ENCODE measurements around the gene RPS6KA4. TPM values are rescaled to one million over a fixed set of nuclear protein-coding genes. Genes with fewer than 3 reads are reported as not detected.

RPS6KA4 gene
- total RNA-seq, 1 experiment from 2014 or later, result 94.2 TPM

DNA sequence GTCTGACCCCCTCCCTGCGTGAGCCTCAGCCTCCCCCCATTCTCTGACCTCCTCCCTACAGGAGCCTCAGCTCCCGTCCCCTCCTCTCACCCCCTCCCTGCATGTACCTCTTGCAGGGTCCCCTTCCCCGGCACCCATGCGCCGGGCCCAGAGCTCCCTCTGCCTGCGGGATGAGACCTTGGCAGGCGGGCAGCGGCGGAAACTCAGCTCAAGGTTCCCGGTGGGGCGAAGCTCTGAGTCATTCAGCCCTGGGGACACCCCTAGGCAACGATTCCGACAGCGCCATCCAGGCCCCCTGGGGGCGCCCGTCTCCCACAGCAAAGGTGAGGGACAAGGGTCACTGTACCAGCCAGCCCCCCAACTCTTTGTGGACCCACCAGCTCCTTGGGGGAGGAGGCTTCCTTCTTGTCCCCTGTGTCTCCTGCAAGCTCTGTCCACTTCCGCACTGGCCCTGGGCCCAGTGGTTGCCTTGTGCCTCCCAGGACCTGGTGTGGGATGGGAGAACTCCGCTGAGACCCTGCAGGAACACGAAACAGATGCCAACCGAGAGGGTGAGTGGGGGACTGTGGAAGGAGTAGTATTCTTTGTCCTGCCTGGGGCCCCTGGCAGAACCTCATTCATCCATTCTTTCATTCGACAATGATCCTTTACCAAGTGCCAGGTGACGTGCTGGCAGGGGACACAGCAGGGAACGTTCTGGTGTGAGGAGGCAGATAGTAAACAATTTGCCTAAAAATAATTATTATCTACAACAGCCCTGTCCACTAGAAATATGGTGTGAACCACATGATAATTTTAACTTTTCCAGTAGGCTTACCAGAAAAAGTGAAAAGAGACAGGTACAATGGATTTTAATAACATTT lies 3.7 kb upstream of the RPS6KA4 start:
- H3K9me3 ChIP-seq, result no peaks in the 10 kb centered on the region
- H3K27me3 ChIP-seq, result no peaks in the 10 kb centered on the region
- H3K36me3 ChIP-seq, result no peaks in the 10 kb centered on the region
- DNase-seq, result peak; percentile 89
- peak overlapping the region; percentile 31 for H3K4me3 ChIP-seq

DNA sequence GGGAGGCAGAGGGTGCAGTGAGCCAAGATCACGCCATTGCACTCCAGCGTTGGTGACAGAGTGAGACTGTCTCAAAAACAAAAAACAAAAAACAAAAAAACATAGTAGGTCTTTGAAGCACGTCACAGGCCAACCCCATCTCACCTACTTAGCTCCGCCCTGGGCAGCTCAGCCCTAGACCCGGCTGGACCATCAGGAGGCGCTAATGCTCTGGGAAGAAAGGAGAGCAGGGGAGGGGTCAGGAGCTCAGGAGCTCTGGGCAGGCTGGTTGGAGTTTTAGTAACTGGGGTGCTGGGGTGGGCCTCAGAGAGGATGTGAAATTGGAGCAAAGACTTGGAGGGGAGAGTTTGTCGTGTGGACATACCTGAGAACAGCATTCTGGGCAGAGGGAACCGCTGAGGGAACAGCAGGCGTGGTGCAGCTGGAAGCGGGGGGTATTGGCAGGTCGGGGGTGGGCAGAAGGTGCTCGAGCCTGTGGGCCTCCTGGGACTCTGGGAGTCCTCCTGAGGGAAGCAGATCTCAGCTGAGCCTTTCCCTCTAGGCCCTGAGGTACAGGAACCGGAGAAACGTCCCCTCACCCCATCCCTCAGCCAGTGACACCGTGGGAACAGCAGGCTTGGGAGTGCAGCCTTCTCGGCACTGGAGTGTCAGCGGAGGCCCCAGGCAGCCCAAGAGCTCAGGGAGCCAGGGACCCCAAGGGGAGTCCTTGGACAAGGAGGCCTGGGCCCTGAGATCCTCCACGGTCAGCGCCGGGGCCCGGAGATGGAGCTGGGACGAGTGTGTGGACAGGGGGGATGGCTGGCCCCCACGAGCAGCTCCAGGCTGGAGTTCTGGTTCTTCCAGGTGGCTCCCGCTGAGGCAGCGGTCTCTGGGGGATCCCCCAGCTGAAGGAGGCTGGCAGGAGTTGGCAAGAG lies 2.2 kb upstream of the RPS6KA4 start:
- Histone ChIP-seq H3K4me3 (no peak overlapping the region), H3K36me3 (peaks cover 14% of the 10 kb centered on the region), H3K27me3 (no peaks in the 10 kb centered on the region), H3K9me3 (no peaks in the 10 kb centered on the region)
- DNase-seq, result peak; percentile 53

DNA sequence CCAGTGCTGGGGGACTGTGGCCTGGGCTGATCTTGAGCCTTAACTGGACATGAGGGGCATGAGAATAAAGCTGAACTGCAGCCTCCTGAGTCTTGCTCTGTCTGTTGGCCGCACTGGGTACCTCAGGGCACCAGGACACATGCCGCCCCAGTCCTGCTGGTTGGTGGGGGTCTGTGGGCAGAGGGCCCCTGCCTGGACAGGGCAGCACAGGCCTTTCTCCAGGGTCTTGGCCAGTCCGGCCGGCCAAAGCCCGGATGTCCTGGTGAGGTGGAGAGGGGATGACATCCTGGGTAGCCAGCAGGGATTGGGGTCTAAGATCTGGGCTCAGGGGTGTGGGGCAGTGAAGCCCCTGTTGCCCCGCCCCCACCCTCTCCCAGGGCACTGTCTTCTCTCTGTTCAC lies 1.5 kb upstream of the RPS6KA4 start:
- peaks cover 19% of the 10 kb centered on the region for H3K36me3 ChIP-seq

DNA sequence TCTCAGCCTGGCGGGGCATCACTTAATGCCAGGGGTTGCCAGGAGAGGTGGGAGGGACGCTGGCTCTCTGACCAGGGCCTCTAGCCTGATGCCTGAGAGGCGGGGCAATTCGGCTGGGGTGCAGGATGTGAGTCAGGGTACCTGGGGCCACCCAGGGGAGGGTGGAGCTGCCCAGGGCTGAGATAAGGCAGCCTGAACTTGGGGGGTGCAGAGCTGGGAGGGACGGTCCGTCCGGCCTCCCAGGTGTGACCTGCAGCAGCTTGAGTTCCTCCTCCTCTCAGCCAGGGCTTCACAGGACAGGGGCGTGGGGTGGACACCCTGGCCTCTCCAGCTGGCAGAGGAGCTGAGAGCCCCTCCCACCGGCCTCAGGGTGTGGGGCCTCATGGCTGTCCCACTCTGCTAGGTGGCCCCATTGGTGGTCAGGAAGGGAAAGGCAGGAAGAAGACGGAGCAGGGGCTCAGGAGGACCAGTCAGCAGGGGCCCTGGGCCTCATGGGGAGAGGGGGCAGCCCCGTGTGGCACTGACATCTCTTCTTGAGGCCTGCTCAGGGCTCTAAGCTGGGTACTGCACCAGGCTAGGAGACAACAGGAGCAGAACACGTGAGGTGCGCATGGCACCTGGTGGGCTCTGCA lies 942 bp upstream of the RPS6KA4 start:
- no peaks in the 10 kb centered on the region for H3K9me3 ChIP-seq
- peak overlapping the region; percentile 88 for H3K4me3 ChIP-seq
- peaks cover 21% of the 10 kb centered on the region for H3K36me3 ChIP-seq
- peak; percentile 54 for DNase-seq
- H3K27me3 ChIP-seq, result no peaks in the 10 kb centered on the region

More for the DNA sequence above, 1.5 kb upstream of the RPS6KA4 start:
- Histone ChIP-seq H3K4me3 (no peak overlapping the region), H3K9me3 (no peaks in the 10 kb centered on the region), H3K27me3 (no peaks in the 10 kb centered on the region)
- no peak for DNase-seq

DNA sequence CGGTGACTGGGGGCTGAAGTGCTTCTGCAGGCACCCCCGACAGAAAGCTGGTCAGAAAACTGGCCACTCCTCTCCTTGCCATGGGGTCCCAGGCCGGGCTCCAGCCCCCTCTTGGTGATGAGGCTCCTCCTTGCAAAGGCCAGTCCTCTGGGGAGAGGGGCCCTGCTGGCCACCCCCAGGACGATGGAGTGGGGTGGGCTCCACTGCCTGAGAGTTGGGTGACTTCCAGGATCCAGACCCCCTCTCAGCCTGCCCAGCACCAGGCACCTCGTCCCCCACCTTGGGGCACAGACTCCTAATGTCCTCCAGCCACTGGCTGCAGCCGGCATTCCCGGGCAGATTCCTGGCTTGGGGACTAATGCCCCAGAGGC lies 441 bp upstream of the RPS6KA4 start:
- DNase-seq, result no peak
- Histone ChIP-seq H3K4me3 (peak overlapping the region; percentile 88), H3K9me3 (no peaks in the 10 kb centered on the region), H3K36me3 (peaks cover 23% of the 10 kb centered on the region), H3K27me3 (no peaks in the 10 kb centered on the region)

DNA sequence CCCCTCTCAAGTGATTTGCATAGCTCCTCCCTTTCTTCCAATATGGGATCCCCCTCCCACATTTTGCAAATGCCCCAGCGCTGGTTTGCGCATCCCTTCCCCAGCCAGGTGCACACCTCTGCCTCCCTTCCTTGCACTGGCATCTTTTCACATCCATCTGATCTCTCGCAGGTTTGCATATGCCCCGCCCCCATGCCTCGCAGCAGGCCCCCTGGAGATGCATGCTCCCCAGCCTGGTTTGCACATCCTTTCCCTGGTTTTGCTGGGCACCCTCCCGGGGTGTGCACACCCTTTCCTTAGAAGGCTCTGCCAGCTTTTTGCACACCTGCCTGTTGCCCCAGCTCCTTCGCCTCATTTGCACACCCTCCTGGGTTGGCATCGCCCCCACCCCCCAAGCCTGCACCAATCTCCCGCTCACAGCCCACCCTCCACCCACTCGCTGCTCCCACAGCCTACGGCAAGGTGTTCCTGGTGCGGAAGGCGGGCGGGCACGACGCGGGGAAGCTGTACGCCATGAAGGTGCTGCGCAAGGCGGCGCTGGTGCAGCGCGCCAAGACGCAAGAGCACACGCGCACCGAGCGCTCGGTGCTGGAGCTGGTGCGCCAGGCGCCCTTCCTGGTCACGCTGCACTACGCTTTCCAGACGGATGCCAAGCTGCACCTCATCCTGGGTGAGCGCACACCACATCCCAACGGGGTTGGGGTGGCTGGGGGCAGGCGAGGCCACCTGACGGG lies 917 bp downstream of the RPS6KA4 start:
- DNase-seq, result no peak
- Histone ChIP-seq H3K4me3 (peak overlapping the region; percentile 88), H3K36me3 (peaks cover 26% of the 10 kb centered on the region), H3K27me3 (no peaks in the 10 kb centered on the region), H3K9me3 (no peaks in the 10 kb centered on the region)

DNA sequence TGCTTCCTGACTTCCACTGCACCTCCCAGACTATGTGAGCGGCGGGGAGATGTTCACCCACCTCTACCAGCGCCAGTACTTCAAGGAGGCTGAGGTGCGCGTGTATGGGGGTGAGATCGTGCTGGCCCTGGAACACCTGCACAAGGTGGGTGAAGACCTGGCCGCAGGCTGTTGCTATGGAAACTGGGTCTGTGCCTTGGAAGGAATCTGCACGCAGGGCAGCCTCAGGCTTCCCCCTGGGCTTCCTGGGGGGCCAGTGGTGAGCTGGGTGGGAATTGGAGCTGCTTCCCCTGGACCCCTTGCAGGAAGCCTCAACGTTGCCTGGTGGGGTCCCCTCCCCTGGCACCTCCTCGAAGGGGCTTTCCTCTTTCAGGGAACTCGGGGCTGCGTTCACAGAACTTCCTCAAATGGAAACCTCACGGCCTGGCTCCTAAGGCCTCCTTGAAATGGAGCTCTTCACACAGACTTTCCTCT lies 1.5 kb downstream of the RPS6KA4 start:
- Histone ChIP-seq H3K27me3 (no peaks in the 10 kb centered on the region), H3K9me3 (no peaks in the 10 kb centered on the region), H3K4me3 (no peak overlapping the region), H3K36me3 (peaks cover 32% of the 10 kb centered on the region)
- DNase-seq, result no peak

DNA sequence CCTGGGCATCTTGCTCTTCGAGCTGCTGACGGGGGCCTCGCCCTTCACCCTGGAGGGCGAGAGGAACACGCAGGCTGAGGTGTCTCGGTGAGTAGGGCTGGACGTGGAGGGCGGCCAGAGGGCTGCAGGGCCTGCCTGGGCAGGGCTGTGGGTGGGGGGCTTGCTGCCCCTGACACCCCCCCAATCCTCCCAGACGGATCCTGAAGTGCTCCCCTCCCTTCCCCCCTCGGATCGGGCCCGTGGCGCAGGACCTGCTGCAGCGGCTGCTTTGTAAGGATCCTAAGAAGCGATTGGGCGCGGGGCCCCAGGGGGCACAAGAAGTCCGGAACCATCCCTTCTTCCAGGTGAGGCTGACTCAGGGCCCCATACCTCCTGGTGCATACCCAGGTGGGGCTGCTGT lies 2.7 kb downstream of the RPS6KA4 start:
- Histone ChIP-seq H3K4me3 (no peak overlapping the region), H3K36me3 (peaks cover 38% of the 10 kb centered on the region), H3K9me3 (no peaks in the 10 kb centered on the region), H3K27me3 (no peaks in the 10 kb centered on the region)
- DNase-seq, result no peak

DNA sequence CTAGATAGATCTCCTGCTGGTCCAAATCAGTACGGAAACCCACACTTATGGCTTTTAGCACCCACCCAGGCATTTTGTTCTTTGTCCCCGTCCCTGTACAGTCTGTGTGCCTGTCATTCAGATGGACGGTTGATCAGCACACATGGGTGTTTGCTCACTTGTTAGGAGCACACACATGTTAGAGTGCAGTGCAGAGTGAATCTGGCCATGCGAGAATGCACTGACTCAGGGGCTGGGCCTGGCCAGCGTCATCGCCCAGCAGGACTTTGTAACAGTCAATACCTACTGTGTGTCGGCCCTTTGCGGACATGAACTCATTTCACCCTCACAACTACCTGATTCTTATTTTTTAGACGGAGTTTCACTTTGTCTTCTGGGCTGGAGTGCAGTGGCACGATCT lies 3.4 kb downstream of the RPS6KA4 start:
- Histone ChIP-seq H3K27me3 (no peaks in the 10 kb centered on the region), H3K9me3 (no peaks in the 10 kb centered on the region), H3K36me3 (peaks cover 42% of the 10 kb centered on the region), H3K4me3 (no peak overlapping the region)
- DNase-seq, result no peak

DNA sequence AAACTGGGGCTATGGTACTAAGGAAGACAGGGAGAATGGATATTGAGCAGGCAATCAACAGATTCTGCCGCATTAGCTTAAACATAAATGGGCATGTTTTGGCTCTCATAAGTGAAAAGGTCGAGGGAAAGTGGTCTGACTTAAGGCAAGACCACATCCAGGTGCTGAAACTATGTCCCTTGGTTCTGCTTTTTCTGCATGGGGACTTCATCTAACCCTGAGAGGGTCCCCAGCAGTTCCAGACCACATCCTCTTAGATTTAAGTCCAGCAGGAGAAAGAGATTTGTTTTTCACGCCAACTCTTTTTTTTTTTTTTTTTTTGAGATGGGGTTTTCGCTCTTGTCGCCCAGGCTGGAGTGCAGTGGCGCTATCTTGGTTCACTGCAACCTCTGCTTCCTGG lies 5.5 kb downstream of the RPS6KA4 start:
- DNase-seq, result no peak
- peaks cover 55% of the 10 kb centered on the region for H3K36me3 ChIP-seq
- H3K9me3 ChIP-seq, result no peaks in the 10 kb centered on the region
- H3K27me3 ChIP-seq, result no peaks in the 10 kb centered on the region
- no peak overlapping the region for H3K4me3 ChIP-seq

DNA sequence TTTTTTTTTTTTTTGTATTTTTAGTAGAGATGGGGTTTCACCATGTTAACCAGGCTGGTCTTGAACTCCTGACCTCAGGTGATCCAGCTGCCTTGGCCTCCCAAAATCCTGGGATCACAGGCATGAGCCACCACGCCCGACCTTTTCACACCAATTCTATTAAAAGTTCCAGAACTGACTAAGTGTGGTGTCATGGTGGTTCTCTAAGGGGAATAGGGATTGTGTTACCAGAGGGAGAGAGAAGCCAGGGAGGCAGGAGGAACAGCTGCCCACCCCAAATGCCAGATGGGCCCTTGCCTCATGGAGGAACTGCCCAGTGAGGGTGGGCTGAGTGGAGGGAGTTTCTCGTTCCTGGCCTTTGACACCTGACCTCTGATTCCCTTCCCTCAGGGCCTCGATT lies 5.9 kb downstream of the RPS6KA4 start:
- DNase-seq, result no peak
- Histone ChIP-seq H3K36me3 (peaks cover 55% of the 10 kb centered on the region), H3K4me3 (no peak overlapping the region), H3K9me3 (no peaks in the 10 kb centered on the region), H3K27me3 (no peaks in the 10 kb centered on the region)

DNA sequence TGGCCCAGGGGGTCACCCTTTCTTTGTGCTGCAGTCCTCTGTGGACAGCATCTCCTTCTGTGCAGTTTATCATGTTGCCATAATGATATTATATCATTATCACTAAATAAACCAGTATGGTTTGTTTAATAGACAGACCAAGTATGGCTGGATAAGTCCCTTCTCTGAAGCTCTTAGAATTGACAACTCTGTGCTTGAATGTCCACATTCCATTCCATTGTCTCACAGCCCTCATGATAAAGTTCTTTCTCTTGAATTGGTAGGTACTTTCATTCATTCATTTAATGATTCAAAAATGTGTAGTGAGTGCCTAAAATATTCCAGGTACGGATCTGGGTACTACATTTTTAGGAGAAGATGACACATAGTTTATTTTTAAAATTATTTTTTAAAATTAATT lies 7.8 kb downstream of the RPS6KA4 start:
- Histone ChIP-seq H3K36me3 (peaks cover 41% of the 10 kb centered on the region), H3K27me3 (no peaks in the 10 kb centered on the region), H3K4me3 (no peak overlapping the region), H3K9me3 (no peaks in the 10 kb centered on the region)
- no peak for DNase-seq

DNA sequence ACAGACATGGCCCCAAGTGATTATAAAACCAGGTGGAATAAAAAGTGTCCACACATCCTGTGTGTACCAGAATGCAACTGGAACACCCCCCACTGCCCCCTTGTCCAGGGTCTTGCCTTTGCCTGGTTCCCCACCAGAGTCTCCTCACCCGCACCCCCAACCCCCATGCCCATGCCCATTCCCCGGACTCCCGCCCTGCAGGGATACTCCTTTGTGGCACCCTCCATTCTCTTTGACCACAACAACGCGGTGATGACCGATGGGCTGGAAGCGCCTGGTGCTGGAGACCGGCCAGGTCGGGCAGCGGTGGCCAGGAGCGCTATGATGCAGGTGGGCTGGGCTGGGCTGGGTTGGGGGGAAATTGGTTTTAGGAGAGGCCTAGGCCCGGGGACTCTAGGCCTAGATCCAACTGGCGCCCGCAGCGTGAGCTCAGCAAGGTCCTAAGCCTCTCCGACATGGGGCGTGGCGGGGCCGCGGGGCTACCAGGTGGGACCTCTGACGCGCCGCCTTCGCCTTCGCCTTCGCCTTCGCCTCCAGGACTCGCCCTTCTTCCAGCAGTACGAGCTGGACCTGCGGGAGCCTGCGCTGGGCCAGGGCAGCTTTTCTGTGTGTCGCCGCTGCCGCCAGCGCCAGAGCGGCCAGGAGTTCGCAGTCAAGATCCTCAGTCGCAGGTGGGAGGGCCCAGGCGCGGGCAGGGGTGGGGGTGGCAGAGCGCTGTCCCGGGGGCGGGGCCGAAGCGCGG lies 9.1 kb downstream of the RPS6KA4 start:
- peaks cover 33% of the 10 kb centered on the region for H3K36me3 ChIP-seq
- H3K9me3 ChIP-seq, result no peaks in the 10 kb centered on the region
- H3K4me3 ChIP-seq, result no peak overlapping the region
- no peak for DNase-seq
- no peaks in the 10 kb centered on the region for H3K27me3 ChIP-seq

DNA sequence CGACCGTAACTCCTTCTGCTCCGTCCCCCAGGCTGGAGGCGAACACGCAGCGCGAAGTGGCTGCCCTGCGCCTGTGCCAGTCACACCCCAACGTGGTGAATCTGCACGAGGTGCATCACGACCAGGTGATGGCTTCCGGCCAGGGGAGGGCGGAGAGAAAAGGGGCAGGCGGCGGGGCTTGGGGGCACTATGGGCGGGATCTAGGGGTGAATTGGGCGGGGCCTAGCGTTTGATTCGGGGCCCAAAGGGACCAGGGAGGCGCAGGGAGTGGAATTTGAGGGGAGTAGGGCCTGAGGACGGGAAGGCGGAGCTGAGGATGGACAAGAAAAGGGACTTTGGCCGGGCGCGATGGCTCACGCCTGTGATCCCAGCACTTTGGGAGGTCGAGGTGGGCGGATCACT lies 9.7 kb downstream of the RPS6KA4 start:
- DNase-seq, result no peak
- Histone ChIP-seq H3K27me3 (no peaks in the 10 kb centered on the region), H3K36me3 (peaks cover 30% of the 10 kb centered on the region), H3K4me3 (no peak overlapping the region), H3K9me3 (no peaks in the 10 kb centered on the region)

DNA sequence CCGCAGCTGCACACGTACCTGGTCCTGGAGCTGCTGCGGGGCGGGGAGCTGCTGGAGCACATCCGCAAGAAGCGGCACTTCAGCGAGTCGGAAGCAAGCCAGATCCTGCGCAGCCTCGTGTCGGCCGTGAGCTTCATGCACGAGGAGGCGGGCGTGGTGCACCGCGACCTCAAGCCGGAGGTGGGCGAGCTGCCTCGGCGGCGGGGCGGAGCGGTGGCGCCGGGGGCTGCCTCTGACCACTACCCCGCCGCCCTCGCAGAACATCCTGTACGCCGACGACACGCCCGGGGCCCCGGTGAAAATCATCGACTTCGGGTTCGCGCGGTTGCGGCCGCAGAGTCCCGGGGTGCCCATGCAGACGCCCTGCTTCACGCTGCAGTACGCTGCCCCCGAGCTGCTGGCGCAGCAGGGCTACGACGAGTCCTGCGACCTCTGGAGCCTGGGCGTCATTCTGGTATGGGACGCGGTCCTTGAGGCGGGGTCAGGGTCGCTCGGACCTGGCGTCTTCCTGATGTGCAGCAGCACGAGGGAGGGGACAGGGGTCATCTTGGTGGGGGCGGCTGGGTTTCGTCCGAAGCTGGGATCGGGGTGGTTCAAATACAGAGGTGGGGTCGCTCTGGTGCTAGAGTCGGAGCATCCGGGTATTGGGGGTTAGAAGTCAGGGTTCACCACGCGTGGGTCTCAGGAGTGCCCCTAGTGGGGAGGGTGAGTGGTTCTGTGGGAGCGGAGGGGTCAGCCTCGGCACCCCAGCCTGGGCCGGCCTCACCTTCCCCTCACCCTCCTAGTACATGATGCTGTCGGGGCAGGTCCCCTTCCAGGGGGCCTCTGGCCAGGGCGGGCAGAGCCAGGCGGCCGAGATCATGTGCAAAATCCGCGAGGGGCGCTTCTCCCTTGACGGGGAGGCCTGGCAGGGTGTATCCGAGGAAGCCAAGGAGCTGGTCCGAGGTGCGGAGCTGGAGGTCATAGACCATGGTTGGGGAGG lies 10.8 kb downstream of the RPS6KA4 start:
- no peak for DNase-seq
- Histone ChIP-seq H3K27me3 (no peaks in the 10 kb centered on the region), H3K9me3 (no peaks in the 10 kb centered on the region), H3K4me3 (no peak overlapping the region), H3K36me3 (peaks cover 29% of the 10 kb centered on the region)

Measured in MG63 (cell line).